H9 (cell line): Measurements from ENCODE around the gene ATG13. TPM values are rescaled to one million over a fixed set of nuclear protein-coding genes. Genes with fewer than 3 reads are reported as not detected.
A peak's percentile ranks its signal among the peaks of the same experiment; 100 is the strongest.

Source experiments
- DNase-seq: peaks from one replicate; pipeline ENCODE4 v3.0.0-alpha.2; 2017
- H2AFZ ChIP-seq: one replicate; pipeline ENCODE4 v1.6.1; 2013; ENCODE audit warnings: mild to moderate bottlenecking, low read length, control low read depth, moderate library complexity
- H2AK5ac ChIP-seq: 2 replicates; pipeline ENCODE4 v1.6.1; 2013; ENCODE audit warnings: low read length, control low read depth, mixed read lengths; ENCODE audit not compliant: insufficient read length
- H2BK120ac ChIP-seq: one replicate; pipeline ENCODE4 v1.6.1; 2013; ENCODE audit warnings: low read depth, mild to moderate bottlenecking, low read length, control low read depth, inconsistent platforms; ENCODE audit not compliant: poor library complexity, severe bottlenecking
- H2BK12ac ChIP-seq: 2 replicates; pipeline ENCODE4 v1.6.1; 2013; ENCODE audit warnings: low read length, control low read depth, mixed read lengths, low read depth; ENCODE audit not compliant: insufficient read length
- H2BK15ac ChIP-seq: 2 replicates; pipeline ENCODE4 v1.6.1; 2013; ENCODE audit warnings: low read depth, low read length, control low read depth
- H2BK20ac ChIP-seq: one replicate; pipeline ENCODE4 v1.6.1; 2013; ENCODE audit warnings: low read depth, mild to moderate bottlenecking, low read length, control low read depth, inconsistent platforms; ENCODE audit not compliant: poor library complexity, severe bottlenecking
- H2BK5ac ChIP-seq: 2 replicates; pipeline ENCODE4 v1.6.1; 2013; ENCODE audit warnings: low read length, control low read depth, mixed read lengths; ENCODE audit not compliant: insufficient read length
- H3K14ac ChIP-seq: 2 replicates; pipeline ENCODE4 v1.6.1; 2013; ENCODE audit warnings: low read length, control low read depth; ENCODE audit not compliant: insufficient read depth
- H3K18ac ChIP-seq: 2 replicates; pipeline ENCODE4 v1.6.1; 2013; ENCODE audit warnings: low read depth, mild to moderate bottlenecking, mixed read lengths, low read length, control low read depth; ENCODE audit not compliant: insufficient read length
- H3K23ac ChIP-seq: 2 replicates; pipeline ENCODE4 v1.6.1; 2013; ENCODE audit warnings: low read length, control low read depth, mixed read lengths, low read depth; ENCODE audit not compliant: insufficient read length
- H3K23me2 ChIP-seq: 2 replicates; pipeline ENCODE4 v1.6.1; 2013; ENCODE audit warnings: low read depth, mild to moderate bottlenecking, mixed read lengths, low read length, control low read depth; ENCODE audit not compliant: insufficient read length, poor library complexity, severe bottlenecking
- H3K27ac ChIP-seq: 2 replicates; pipeline ENCODE4 v1.5.1; 2013; ENCODE audit warnings: low read length, control low read depth, mixed read lengths, low read depth; ENCODE audit not compliant: insufficient read length
- H3K27me3 ChIP-seq: 2 replicates; pipeline ENCODE4 v1.6.1; 2013; ENCODE audit warnings: low read length, control low read depth, inconsistent platforms; ENCODE audit not compliant: insufficient read depth
- H3K4ac ChIP-seq: 2 replicates; pipeline ENCODE4 v1.6.1; 2013; ENCODE audit warnings: low read depth, mild to moderate bottlenecking, control low read depth, inconsistent platforms, low read length, moderate library complexity
- H3K4me1 ChIP-seq: 2 replicates; pipeline ENCODE4 v1.6.1; 2013; ENCODE audit warnings: low read length, control low read depth, inconsistent platforms; ENCODE audit not compliant: insufficient read depth
- H3K4me2 ChIP-seq: 2 replicates; pipeline ENCODE4 v1.6.1; 2013; ENCODE audit warnings: low read length, control low read depth, mixed read lengths; ENCODE audit not compliant: insufficient read length, insufficient read depth
- H3K56ac ChIP-seq: 2 replicates; pipeline ENCODE4 v1.6.1; 2013; ENCODE audit warnings: low read depth, mild to moderate bottlenecking, mixed read lengths, low read length, control low read depth; ENCODE audit not compliant: insufficient read length
- H3K79me1 ChIP-seq: 2 replicates; pipeline ENCODE4 v1.6.1; 2013; ENCODE audit warnings: low read depth, mild to moderate bottlenecking, moderate library complexity, low read length, control low read depth, inconsistent platforms; ENCODE audit not compliant: insufficient read depth, poor library complexity, severe bottlenecking
- H3K79me2 ChIP-seq: 2 replicates; pipeline ENCODE4 v1.6.1; 2013; ENCODE audit warnings: low read length, control low read depth, inconsistent platforms; ENCODE audit not compliant: insufficient read depth
- H3K9ac ChIP-seq: 2 replicates; pipeline ENCODE4 v1.6.1; 2013; ENCODE audit warnings: low read length, control low read depth, mixed read lengths; ENCODE audit not compliant: insufficient read length; ENCODE audit errors: extremely low read depth
- H3K9me3 ChIP-seq: one replicate; pipeline ENCODE4 v1.6.1; 2013; ENCODE audit warnings: low read depth, low read length, inconsistent platforms; ENCODE audit not compliant: control insufficient read depth
- H3T11ph ChIP-seq: one replicate; pipeline ENCODE4 v1.6.1; 2013; ENCODE audit warnings: mild to moderate bottlenecking, low read length, control low read depth, inconsistent platforms
- H4K20me1 ChIP-seq: one replicate; pipeline ENCODE4 v1.6.1; 2013; ENCODE audit not compliant: control insufficient read depth, insufficient read length, insufficient read depth
- H4K5ac ChIP-seq: 2 replicates; pipeline ENCODE4 v1.6.1; 2013; ENCODE audit warnings: low read depth, mild to moderate bottlenecking, mixed read lengths, low read length, control low read depth; ENCODE audit not compliant: insufficient read length
- H4K8ac ChIP-seq: replicated peaks from 2 replicates; pipeline ENCODE4 v1.6.1; 2013; ENCODE audit warnings: low read length, control low read depth, mixed read lengths, low read depth; ENCODE audit not compliant: insufficient read length
- H4K91ac ChIP-seq: 2 replicates; pipeline ENCODE4 v1.6.1; 2013; ENCODE audit warnings: low read depth, mild to moderate bottlenecking, moderate library complexity, mixed read lengths, low read length, control low read depth; ENCODE audit not compliant: insufficient read length
- H3K27ac Mint-ChIP-seq, 3 experiments: 2 replicates in 2 of 3; 3 replicates in 1 of 3; pipeline ENCODE4 v1.8.0; 2020 to 2021; ENCODE audit warnings: mixed read lengths in 3 of 3, mild to moderate bottlenecking in 1 of 3, moderate library complexity in 1 of 3
- H3K27me3 Mint-ChIP-seq: 2 replicates; pipeline ENCODE4 v1.8.0; 2021; ENCODE audit warnings: low read depth, mild to moderate bottlenecking, moderate library complexity, mixed read lengths
- H3K36me3 Mint-ChIP-seq, 3 experiments: 2 replicates in 2 of 3; 3 replicates in 1 of 3; pipeline ENCODE4 v1.8.0; 2020 to 2021; ENCODE audit warnings: low read depth in 3 of 3, mixed read lengths in 3 of 3; ENCODE audit not compliant: insufficient read depth in 1 of 3
- H3K4me1 Mint-ChIP-seq, 2 experiments: 2 replicates each; pipeline ENCODE4 v1.8.0; 2020; ENCODE audit warnings: mixed read lengths in 2 of 2
- H3K4me3 Mint-ChIP-seq, 2 experiments: 2 replicates in 1 of 2; 3 replicates in 1 of 2; pipeline ENCODE4 v1.8.0; 2020 to 2021; ENCODE audit warnings: mild to moderate bottlenecking in 2 of 2, mixed read lengths in 2 of 2, moderate library complexity in 1 of 2
- H3K9me3 Mint-ChIP-seq, 2 experiments: 2 replicates in 1 of 2; 3 replicates in 1 of 2; pipeline ENCODE4 v1.8.0; 2020; ENCODE audit warnings: mild to moderate bottlenecking in 2 of 2, mixed read lengths in 2 of 2, moderate library complexity in 1 of 2
- WGBS: extraction: QIAGEN DNeasy Blood & Tissue Kit; methylation state at CpG from one replicate; pipeline ENCODE4 v1.1.7; 2013; ENCODE audit warnings: missing lambda C conversion rate, low lambda C conversion rate, mixed read lengths; ENCODE audit not compliant: insufficient read length; ENCODE audit errors: extremely low coverage; 5-methylcytosine and 5-hydroxymethylcytosine counted together
- total RNA-seq: library from RNA; stranded (reverse); gene quantifications from 2 replicates; pipeline ENCODE4 v1.2.1, GENCODE V29; 2021
- TF ChIP-seq, protein P1 (sequence below): fragments of 200-600 bp; sonication (generic); conservative IDR thresholded peaks from 3 replicates; pipeline ENCODE4 v1.8.0; 2021; ENCODE audit warnings: antibody characterized with exemption, mild to moderate bottlenecking

Gene ATG13
- total RNA-seq, 1 experiment from 2014 or later = 79.1 TPM

DNA sequence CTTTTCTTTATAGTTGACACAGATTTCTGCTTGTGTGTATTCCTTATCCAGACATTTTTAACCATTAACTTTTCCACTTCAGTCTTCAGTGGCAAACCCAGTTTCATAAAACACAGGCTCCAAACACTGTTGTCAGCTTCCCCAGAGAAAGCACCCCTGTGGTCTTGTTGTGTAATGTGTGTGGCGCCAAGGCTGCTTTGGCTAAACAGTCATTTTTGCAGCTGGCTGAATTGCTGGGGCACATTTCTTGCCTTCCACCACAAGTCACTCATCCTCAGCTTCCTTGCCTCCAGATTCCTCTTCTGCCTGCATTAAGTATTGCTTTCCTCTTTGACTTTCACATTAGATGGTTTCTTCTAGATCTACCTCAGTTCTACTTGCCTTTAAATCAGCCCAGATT lies 42.6 kb downstream of the ATG13 start:
- Histone ChIP-seq H3K79me2 (no peaks in the 10 kb centered on the region), H2BK12ac (no peak overlapping the region), H3K23me2 (no peaks in the 10 kb centered on the region), H3K4me2 (no peak overlapping the region), H4K91ac (no peak overlapping the region), H3T11ph (no peak overlapping the region), H2AK5ac (no peak overlapping the region), H2BK5ac (no peak overlapping the region), H3K27ac (no peak overlapping the region), H2BK120ac (no peak overlapping the region), H3K79me1 (no peaks in the 10 kb centered on the region), H2BK15ac (no peak overlapping the region), H2BK20ac (no peak overlapping the region), H4K20me1 (no peaks in the 10 kb centered on the region), H3K23ac (no peak overlapping the region), H3K9me3 (no peaks in the 10 kb centered on the region), H3K9ac (no peak overlapping the region), H3K27me3 (no peaks in the 10 kb centered on the region), H3K4ac (no peak overlapping the region), H4K8ac (no peak overlapping the region), H3K56ac (no peak overlapping the region), H3K4me1 (no peaks in the 10 kb centered on the region), H4K5ac (no peak overlapping the region), H3K14ac (no peak overlapping the region), H3K18ac (no peak overlapping the region), H2AFZ (no peak overlapping the region)
- H3K4me3 Mint-ChIP-seq = no peak overlapping the region
- no peaks in the 10 kb centered on the region for H3K27me3 Mint-ChIP-seq
- peaks cover 18 to 77% (median 65%) of the 10 kb centered on the region in 3 experiments; a peak in 6 of 7 replicates for H3K36me3 Mint-ChIP-seq
- peak overlapping the region in 1 of 3 experiments; percentile 6; a peak in 1 of 7 replicates for H3K27ac Mint-ChIP-seq
- TF ChIP-seq, protein P1, sequence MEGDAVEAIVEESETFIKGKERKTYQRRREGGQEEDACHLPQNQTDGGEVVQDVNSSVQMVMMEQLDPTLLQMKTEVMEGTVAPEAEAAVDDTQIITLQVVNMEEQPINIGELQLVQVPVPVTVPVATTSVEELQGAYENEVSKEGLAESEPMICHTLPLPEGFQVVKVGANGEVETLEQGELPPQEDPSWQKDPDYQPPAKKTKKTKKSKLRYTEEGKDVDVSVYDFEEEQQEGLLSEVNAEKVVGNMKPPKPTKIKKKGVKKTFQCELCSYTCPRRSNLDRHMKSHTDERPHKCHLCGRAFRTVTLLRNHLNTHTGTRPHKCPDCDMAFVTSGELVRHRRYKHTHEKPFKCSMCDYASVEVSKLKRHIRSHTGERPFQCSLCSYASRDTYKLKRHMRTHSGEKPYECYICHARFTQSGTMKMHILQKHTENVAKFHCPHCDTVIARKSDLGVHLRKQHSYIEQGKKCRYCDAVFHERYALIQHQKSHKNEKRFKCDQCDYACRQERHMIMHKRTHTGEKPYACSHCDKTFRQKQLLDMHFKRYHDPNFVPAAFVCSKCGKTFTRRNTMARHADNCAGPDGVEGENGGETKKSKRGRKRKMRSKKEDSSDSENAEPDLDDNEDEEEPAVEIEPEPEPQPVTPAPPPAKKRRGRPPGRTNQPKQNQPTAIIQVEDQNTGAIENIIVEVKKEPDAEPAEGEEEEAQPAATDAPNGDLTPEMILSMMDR = no peak
- no CpG with 5 or more reads among the region's 1 CpG for WGBS
- H3K9me3 Mint-ChIP-seq = no peaks in the 10 kb centered on the region
- DNase-seq = no peak
- H3K4me1 Mint-ChIP-seq = no peaks in the 10 kb centered on the region
